Effector memory CD8-positive, alpha-beta T cell (primary cell): ENCODE measurements around the gene MT3.
A peak's percentile ranks its signal among the peaks of the same experiment; 100 is the strongest.

Experiments
- ATAC-seq: fragments of 150-1000 bp; cut with Tn5 transposase; replicated peaks from 2 replicates; pipeline ENCODE4 v1.10.0; 2021; ENCODE audit warnings: mild to moderate bottlenecking, moderate library complexity
- DNase-seq, 3 experiments: peaks; one replicate each; pipeline ENCODE4 v3.0.0; 2021
- H3K27ac Mint-ChIP-seq, 2 donors: one replicate each; pipeline ENCODE4 v1.8.0; 2022; ENCODE audit warnings: mild to moderate bottlenecking in 2 of 2, mixed read lengths in 2 of 2, moderate library complexity in 2 of 2
- H3K27me3 Mint-ChIP-seq, 2 donors: one replicate each; pipeline ENCODE4 v1.8.0; 2022; ENCODE audit warnings: mixed read lengths in 2 of 2
- H3K36me3 Mint-ChIP-seq: one replicate; pipeline ENCODE4 v1.8.0; 2022; ENCODE audit warnings: mild to moderate bottlenecking, moderate library complexity, mixed read lengths; ENCODE audit not compliant: insufficient read depth
- H3K4me1 Mint-ChIP-seq, 2 donors: one replicate each; pipeline ENCODE4 v1.8.0; 2022; ENCODE audit warnings: low read depth in 2 of 2, mixed read lengths in 2 of 2
- H3K4me3 Mint-ChIP-seq, 2 donors: one replicate each; pipeline ENCODE4 v1.8.0; 2022; ENCODE audit warnings: mild to moderate bottlenecking in 2 of 2, mixed read lengths in 2 of 2, moderate library complexity in 2 of 2
- H3K9me3 Mint-ChIP-seq, 2 donors: one replicate each; pipeline ENCODE4 v1.8.0; 2022; ENCODE audit warnings: mixed read lengths in 2 of 2

The MT3 gene

DNA sequence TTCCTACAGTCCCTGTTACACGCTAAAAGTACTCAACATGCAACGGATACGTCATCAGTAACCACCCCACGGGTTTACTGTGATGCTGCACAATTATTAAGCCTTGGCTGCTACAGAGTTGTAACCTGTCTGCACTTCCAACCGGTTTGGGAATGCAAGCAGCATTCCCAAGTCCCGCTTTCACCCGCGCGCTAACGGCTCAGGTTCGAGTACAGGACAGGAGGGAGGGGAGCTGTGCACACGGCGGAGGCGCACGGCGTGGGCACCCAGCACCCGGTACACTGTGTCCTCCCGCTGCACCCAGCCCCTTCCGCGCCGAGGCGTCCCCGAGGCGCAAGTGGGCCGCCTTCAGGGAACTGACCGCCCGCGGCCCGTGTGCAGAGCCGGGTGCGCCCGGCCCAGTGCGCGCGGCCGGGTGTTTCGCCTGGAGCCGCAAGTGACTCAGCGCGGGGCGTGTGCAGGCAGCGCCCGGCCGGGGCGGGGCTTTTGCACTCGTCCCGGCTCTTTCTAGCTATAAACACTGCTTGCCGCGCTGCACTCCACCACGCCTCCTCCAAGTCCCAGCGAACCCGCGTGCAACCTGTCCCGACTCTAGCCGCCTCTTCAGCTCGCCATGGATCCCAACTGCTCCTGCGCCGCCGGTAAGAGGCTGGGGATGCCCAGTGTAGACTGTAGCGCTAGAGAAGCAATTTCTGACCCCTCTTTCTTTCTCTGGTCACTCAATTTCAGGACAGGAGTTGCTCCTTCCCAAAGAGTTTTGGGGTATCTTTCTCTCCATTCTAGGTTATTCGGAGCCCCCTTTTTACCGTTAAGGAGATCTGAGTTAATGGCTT, 18.9 kb downstream of the MT3 start, which contains the start of gene MT2A:
MT2A (plus strand) TSS at position 542 of the 833 bp plus-strand sequence; CDS start at position 614, 72 bp downstream.
- ATAC-seq: peak; percentile 88
- no peaks in the 10 kb centered on the region for H3K27me3 Mint-ChIP-seq
- H3K4me3 Mint-ChIP-seq: peak within 1 kb of the TSS; percentile 88 to 98
- peak; percentile 79 to 83 (median 81) for DNase-seq
- no peaks in the 10 kb centered on the region for H3K36me3 Mint-ChIP-seq
- peaks cover 29 to 44% of the 10 kb centered on the region in 2 donors for H3K4me1 Mint-ChIP-seq
- peaks cover 0 to 2% of the 10 kb centered on the region in 2 donors for H3K9me3 Mint-ChIP-seq
- peak within 1 kb of the TSS; percentile 90 to 99 for H3K27ac Mint-ChIP-seq

DNA sequence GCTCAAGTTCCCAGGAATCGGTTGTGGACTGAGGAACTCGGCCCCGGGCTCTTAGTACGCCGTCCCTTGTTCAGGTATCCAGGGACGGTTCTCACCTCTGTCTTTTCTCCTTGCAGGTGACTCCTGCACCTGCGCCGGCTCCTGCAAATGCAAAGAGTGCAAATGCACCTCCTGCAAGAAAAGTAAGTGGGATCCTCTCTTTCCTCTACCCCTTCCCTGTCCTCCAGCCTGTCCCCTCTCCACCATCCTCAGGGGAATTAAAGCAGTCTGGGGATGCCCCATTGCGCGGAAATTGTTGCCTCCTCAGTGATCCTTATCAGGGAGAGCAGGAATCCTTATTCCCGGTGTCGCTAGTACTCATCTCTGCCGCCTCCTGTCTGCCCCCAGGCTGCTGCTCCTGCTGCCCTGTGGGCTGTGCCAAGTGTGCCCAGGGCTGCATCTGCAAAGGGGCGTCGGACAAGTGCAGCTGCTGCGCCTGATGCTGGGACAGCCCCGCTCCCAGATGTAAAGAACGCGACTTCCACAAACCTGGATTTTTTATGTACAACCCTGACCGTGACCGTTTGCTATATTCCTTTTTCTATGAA, 19.6 kb downstream of the MT3 start:
- H3K4me3 Mint-ChIP-seq: peak overlapping the region; percentile 88 to 98
- DNase-seq (no peak), ATAC-seq (no peak)
- no peaks in the 10 kb centered on the region for H3K27me3 Mint-ChIP-seq
- peaks cover 29 to 44% of the 10 kb centered on the region in 2 donors for H3K4me1 Mint-ChIP-seq
- H3K27ac Mint-ChIP-seq: peak overlapping the region; percentile 90 to 99
- H3K9me3 Mint-ChIP-seq: peaks cover 0 to 2% of the 10 kb centered on the region in 2 donors
- no peaks in the 10 kb centered on the region for H3K36me3 Mint-ChIP-seq

DNA sequence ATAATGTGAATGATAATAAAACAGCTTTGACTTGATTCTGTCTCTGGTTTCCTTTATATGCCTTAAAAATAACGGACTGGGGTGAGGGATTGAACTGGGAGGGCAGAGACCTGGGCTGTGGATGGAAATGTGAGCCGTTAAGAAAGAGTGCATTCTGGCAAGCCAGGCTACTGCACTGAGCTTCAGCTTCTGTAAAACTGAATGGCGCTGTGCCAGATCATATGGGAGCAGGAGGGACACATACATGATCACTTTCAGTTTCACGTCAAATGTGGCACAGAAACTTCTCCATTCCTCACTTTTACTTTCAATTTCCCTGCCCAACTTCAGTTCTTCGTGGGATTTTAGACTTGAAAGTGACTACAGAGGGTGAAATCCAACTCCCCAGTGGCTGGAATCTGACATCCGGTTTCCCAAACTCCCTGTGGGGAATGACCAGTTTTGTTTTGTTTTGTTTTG, 20.2 kb downstream of the MT3 start:
- ATAC-seq (peak; percentile 45), DNase-seq (peak; percentile 67 to 72 (median 68))
- Mint-ChIP-seq H3K4me1 (peaks cover 29 to 44% of the 10 kb centered on the region in 2 donors), H3K36me3 (no peaks in the 10 kb centered on the region), H3K27ac (peak overlapping the region; percentile 90 to 99), H3K27me3 (no peaks in the 10 kb centered on the region), H3K9me3 (peaks cover 0 to 2% of the 10 kb centered on the region in 2 donors), H3K4me3 (peak overlapping the region; percentile 88 to 98)

- H3K36me3 Mint-ChIP-seq: no peaks in the 10 kb centered on the region
- peak; percentile 38 to 63 (median 42) for DNase-seq
These were observed 20.8 kb downstream of the MT3 start for GRCh38 chr16:56610017-56610608.

DNA sequence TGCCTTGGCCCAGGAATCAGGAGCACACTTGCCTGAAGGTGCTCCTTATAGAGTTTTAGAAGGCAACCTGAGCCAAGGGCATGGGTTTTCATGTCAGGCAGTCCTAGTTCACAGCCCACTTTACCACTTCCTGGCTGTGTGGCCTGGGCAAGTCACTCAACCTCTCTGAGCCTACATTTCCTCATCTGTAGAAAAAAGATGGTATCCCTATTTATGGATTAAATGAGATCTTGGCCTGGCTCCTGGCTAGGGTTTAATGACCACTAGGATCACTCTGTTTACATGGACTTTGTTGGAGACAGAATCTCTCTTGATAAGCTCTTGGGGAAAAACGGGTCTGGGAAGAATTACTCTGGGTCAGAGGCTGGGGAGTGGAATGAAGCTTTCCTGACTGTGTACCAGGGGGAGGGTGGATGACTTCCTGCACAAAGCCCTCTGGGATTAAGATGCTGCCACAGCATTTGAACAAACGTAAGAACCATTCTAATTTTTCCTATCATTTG, 21.3 kb downstream of the MT3 start:
- no peak for DNase-seq
- H3K4me3 Mint-ChIP-seq: peak overlapping the region; percentile 88 to 98

More at GRCh38 chr16:56610017-56610608, 20.8 kb downstream of the MT3 start:
- H3K9me3 Mint-ChIP-seq: peaks cover 0 to 2% of the 10 kb centered on the region in 2 donors
- peak; percentile 51 for ATAC-seq
- peak overlapping the region; percentile 88 to 98 for H3K4me3 Mint-ChIP-seq
- H3K27ac Mint-ChIP-seq: peak overlapping the region; percentile 90 to 99
- no peaks in the 10 kb centered on the region for H3K27me3 Mint-ChIP-seq
- H3K4me1 Mint-ChIP-seq: peaks cover 29 to 44% of the 10 kb centered on the region in 2 donors

GRCh38 chr16:56611281-56611833, 22.0 kb downstream of the MT3 start:
- ATAC-seq: no peak
- peak overlapping the region; percentile 54 to 88 for H3K4me3 Mint-ChIP-seq

More for the DNA sequence above, 21.3 kb downstream of the MT3 start:
- peaks cover 0 to 2% of the 10 kb centered on the region in 2 donors for H3K9me3 Mint-ChIP-seq
- no peaks in the 10 kb centered on the region for H3K36me3 Mint-ChIP-seq
- H3K27ac Mint-ChIP-seq: peak overlapping the region; percentile 90 to 99
- H3K4me1 Mint-ChIP-seq: peaks cover 29 to 44% of the 10 kb centered on the region in 2 donors
- ATAC-seq: no peak
- H3K27me3 Mint-ChIP-seq: no peaks in the 10 kb centered on the region

DNA sequence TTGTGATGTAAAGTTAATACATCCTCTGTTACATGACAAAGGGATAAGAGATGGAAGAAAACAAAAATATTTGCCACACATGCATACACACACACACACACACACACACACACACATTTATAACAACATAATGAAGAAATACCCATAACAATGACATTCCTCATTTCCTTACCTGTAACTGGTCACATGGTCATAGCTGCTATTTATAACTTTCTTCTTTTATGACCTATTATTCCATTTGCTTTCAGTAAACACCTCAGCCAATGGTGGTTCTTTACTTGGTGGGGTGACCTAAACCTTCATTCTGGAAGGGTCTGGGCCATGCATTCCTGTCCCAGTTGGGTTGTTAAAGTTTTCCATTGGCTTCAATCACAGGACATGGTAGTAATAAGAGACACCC, 24.4 kb downstream of the MT3 start:
- Mint-ChIP-seq H3K9me3 (peaks cover 0 to 2% of the 10 kb centered on the region in 2 donors), H3K36me3 (no peaks in the 10 kb centered on the region), H3K27ac (no peak overlapping the region), H3K27me3 (peaks cover 0 to 24% of the 10 kb centered on the region in 2 donors), H3K4me3 (no peak overlapping the region), H3K4me1 (peaks cover 23 to 31% of the 10 kb centered on the region in 2 donors)
- DNase-seq (no peak), ATAC-seq (no peak)

More at GRCh38 chr16:56611281-56611833, 22.0 kb downstream of the MT3 start:
- Mint-ChIP-seq H3K27me3 (peaks cover 0 to under 1% of the 10 kb centered on the region in 2 donors), H3K9me3 (peaks cover 0 to 2% of the 10 kb centered on the region in 2 donors), H3K27ac (peak overlapping the region; percentile 90 to 99), H3K4me1 (peaks cover 29 to 44% of the 10 kb centered on the region in 2 donors), H3K36me3 (no peaks in the 10 kb centered on the region)
- DNase-seq: no peak

GRCh38 chr16:56614549-56614991, 25.2 kb downstream of the MT3 start:
- no peak overlapping the region for H3K4me3 Mint-ChIP-seq
- no peak overlapping the region for H3K27ac Mint-ChIP-seq
- ATAC-seq (no peak), DNase-seq (no peak)
- peaks cover 0 to 2% of the 10 kb centered on the region in 2 donors for H3K9me3 Mint-ChIP-seq
- peaks cover 16 to 23% of the 10 kb centered on the region in 2 donors for H3K4me1 Mint-ChIP-seq
- H3K36me3 Mint-ChIP-seq: no peaks in the 10 kb centered on the region
- peaks cover 0 to 33% of the 10 kb centered on the region in 2 donors for H3K27me3 Mint-ChIP-seq

- Mint-ChIP-seq H3K9me3 (peaks cover 0 to 2% of the 10 kb centered on the region in 2 donors), H3K4me3 (no peak overlapping the region), H3K27ac (no peak overlapping the region), H3K36me3 (no peaks in the 10 kb centered on the region), H3K4me1 (peaks cover 11 to 15% of the 10 kb centered on the region in 2 donors), H3K27me3 (peaks cover 0 to 36% of the 10 kb centered on the region in 2 donors)
- ATAC-seq (no peak), DNase-seq (no peak)
These were observed 26.0 kb downstream of the MT3 start for GRCh38 chr16:56615353-56615752.

DNA sequence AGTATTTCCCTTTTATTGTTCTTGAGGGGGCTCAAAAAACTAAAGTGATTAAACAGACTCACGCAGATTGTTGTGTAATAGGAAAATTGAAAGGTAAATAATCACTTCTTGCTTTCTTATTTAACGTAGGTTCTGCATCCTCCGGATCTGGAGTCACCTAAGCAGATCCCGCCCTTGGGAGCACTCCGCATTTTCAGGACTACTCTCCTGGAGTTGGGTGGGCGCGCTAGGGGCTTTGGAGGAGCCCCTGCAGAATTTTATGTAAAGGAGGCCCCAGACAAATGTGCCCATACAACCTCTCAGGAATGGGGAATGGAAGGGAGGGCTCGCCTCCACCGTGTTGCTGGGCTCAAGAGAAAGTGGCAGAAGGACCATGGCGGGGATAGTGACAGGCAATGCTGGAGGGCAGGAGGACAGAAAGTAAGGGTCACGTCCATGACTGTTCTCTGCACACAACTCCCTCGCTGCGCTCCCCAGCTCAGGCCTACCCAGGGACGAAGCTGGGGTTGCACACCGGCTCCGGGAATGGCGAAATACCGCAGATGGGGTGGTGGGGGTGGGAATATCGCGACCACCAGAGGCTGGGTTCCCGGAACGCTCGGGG, 27.4 kb downstream of the MT3 start:
- Mint-ChIP-seq H3K4me1 (peaks cover 0 to 4% of the 10 kb centered on the region in 2 donors), H3K27me3 (peaks cover 0 to 36% of the 10 kb centered on the region in 2 donors), H3K4me3 (peak overlapping the region; percentile 48 to 62), H3K9me3 (no peaks in the 10 kb centered on the region), H3K27ac (no peak overlapping the region), H3K36me3 (no peaks in the 10 kb centered on the region)
- ATAC-seq: no peak
- no peak for DNase-seq

- H3K4me3 Mint-ChIP-seq: peak overlapping the region; percentile 48 to 62
- no peaks in the 10 kb centered on the region for H3K36me3 Mint-ChIP-seq
- DNase-seq: peak in 1 of 3 experiments; percentile 29
- H3K27me3 Mint-ChIP-seq: peaks cover 0 to 36% of the 10 kb centered on the region in 2 donors
- ATAC-seq: peak; percentile 97
- H3K27ac Mint-ChIP-seq: no peak overlapping the region
- H3K9me3 Mint-ChIP-seq: no peaks in the 10 kb centered on the region
- peaks cover 0 to 4% of the 10 kb centered on the region in 2 donors for H3K4me1 Mint-ChIP-seq
These were observed 28.1 kb downstream of the MT3 start for GRCh38 chr16:56617212-56618085.

- peaks cover 0 to 4% of the 10 kb centered on the region in 2 donors for H3K4me1 Mint-ChIP-seq
- DNase-seq (no peak), ATAC-seq (no peak)
- peaks cover 0 to 36% of the 10 kb centered on the region in 2 donors for H3K27me3 Mint-ChIP-seq
- peaks cover under 1% of the 10 kb centered on the region for H3K36me3 Mint-ChIP-seq
- no peak overlapping the region for H3K4me3 Mint-ChIP-seq
- H3K27ac Mint-ChIP-seq: no peak overlapping the region
- no peaks in the 10 kb centered on the region for H3K9me3 Mint-ChIP-seq
These were observed 28.8 kb downstream of the MT3 start for GRCh38 chr16:56618138-56618537.
